Panc1 (cell line): ENCODE measurements around the gene DEFB132.

ENCODE experiments used
- POLR2AphosphoS5 ChIP-seq: IDR thresholded peaks from 2 replicates; pipeline ENCODE4 v1.6.1; 2012; ENCODE audit warnings: mild to moderate bottlenecking, low read depth, low read length, moderate library complexity
- SIN3A ChIP-seq: IDR thresholded peaks from 2 replicates; pipeline ENCODE4 v1.6.1; 2012; ENCODE audit warnings: low read depth, mild to moderate bottlenecking, low read length, moderate library complexity, borderline replicate concordance; ENCODE audit not compliant: insufficient read depth
- TCF7L2 ChIP-seq: IDR thresholded peaks from 2 replicates; pipeline ENCODE4 v1.6.1; 2011; ENCODE audit warnings: mild to moderate bottlenecking, low read depth, low read length, inconsistent platforms
- TF ChIP-seq, protein P1 (sequence below): fragments of 450-650 bp; IDR thresholded peaks from 2 replicates; pipeline ENCODE4 v1.5.1; 2017; ENCODE audit warnings: mild to moderate bottlenecking

DNA sequence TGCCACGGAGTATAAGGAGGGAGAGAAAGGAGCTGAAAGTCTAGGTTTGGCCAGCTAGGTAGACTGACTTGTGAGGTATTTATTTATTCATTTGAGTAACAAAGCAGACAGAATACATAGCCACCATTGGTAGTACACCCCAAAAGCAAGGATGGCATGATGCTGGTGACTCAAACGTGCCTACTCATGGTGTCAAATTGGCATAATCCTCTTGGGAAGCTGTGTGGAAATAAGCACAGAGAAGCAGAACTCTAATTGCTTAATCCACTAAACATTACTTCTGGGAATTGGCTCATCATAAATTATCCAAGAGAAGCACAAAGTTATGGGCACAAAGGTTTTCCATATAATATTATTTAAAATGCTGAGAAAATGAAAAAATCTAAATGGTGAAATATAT is 2.5 kb downstream of the DEFB132 start:
- TF ChIP-seq SIN3A (no peak), POLR2AphosphoS5 (no peak), TCF7L2 (no peak)
- TF ChIP-seq, protein P1, sequence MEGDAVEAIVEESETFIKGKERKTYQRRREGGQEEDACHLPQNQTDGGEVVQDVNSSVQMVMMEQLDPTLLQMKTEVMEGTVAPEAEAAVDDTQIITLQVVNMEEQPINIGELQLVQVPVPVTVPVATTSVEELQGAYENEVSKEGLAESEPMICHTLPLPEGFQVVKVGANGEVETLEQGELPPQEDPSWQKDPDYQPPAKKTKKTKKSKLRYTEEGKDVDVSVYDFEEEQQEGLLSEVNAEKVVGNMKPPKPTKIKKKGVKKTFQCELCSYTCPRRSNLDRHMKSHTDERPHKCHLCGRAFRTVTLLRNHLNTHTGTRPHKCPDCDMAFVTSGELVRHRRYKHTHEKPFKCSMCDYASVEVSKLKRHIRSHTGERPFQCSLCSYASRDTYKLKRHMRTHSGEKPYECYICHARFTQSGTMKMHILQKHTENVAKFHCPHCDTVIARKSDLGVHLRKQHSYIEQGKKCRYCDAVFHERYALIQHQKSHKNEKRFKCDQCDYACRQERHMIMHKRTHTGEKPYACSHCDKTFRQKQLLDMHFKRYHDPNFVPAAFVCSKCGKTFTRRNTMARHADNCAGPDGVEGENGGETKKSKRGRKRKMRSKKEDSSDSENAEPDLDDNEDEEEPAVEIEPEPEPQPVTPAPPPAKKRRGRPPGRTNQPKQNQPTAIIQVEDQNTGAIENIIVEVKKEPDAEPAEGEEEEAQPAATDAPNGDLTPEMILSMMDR, result no peak
